A549 (cell line): Measurements from ENCODE around the gene CPXM1. TPM values are rescaled to one million over a fixed set of nuclear protein-coding genes. Genes with fewer than 3 reads are reported as not detected.

Experiments used
- ATAC-seq, 2 experiments: fragments of 200-7000 bp in 1 of 2; fragments of >200 bp in 1 of 2; cut with Nextera tagmentation in 1 of 2; cut with Tn5 transposase in 1 of 2; 3 replicates each; pipeline versions ENCODE4 v1.8.0 to v1.9.1; 2018 to 2020; ENCODE audit warnings: mild to moderate bottlenecking in 1 of 2, moderate library complexity in 1 of 2
- CTCF ChIA-PET: fragments of 300-600 bp; sonication (Branson Sonifier 250); formaldehyde crosslinking; extraction: SDS; loops from one replicate; lab custom pipeline; 2021; ENCODE audit warnings: antibody characterized with exemption, inconsistent platforms; lab: Yijun Ruan, JAX
- POLR2A ChIA-PET: fragments of 350-600 bp; formaldehyde crosslinking; extraction: SDS; loops from one replicate; lab custom pipeline; 2021; ENCODE audit warnings: antibody characterized with exemption, inconsistent platforms; lab: Yijun Ruan, JAX
- DNase-seq, 2 experiments: peaks; one replicate each; pipeline versions ENCODE4 v3.0.0 to v3.0.0-alpha.2; 2011 to 2016; ENCODE audit warnings: low read depth in 1 of 2, low spot score in 1 of 2
- FAIRE-seq: peaks from 2 replicates; lab custom pipeline; 2011; peaks lifted over from hg19 to GRCh38; lab: Jason Lieb, UNC
- H3K27ac ChIP-seq, 2 experiments: fragments of >200 bp; sonication (Bioruptor Twin); formaldehyde crosslinking; 3 replicates each; pipeline ENCODE4 v1.5.1; 2016 to 2017
- H3K4me1 ChIP-seq: fragments of >200 bp; sonication (Bioruptor Twin); formaldehyde crosslinking; 3 replicates; pipeline ENCODE4 v1.6.1; 2016
- H3K4me2 ChIP-seq: fragments of >200 bp; sonication (Bioruptor Twin); formaldehyde crosslinking; 3 replicates; pipeline ENCODE4 v1.6.1; 2016
- H3K4me3 ChIP-seq: fragments of >200 bp; sonication (Bioruptor Twin); formaldehyde crosslinking; 3 replicates; pipeline ENCODE4 v1.5.1; 2016
- H3K9me3 ChIP-seq: fragments of >200 bp; sonication (Bioruptor Twin); formaldehyde crosslinking; 3 replicates; pipeline ENCODE4 v1.6.1; 2016
- CBX2 ChIP-seq: fragments of 200-600 bp; sonication (generic); IDR thresholded peaks from 2 replicates; pipeline ENCODE4 v1.6.1; 2016; ENCODE audit warnings: low read depth, mild to moderate bottlenecking, borderline replicate concordance
- EHMT2 ChIP-seq: fragments of 200-600 bp; sonication (generic); IDR thresholded peaks from 2 replicates; pipeline ENCODE4 v1.6.1; 2016; ENCODE audit warnings: antibody characterized with exemption, low read depth, mild to moderate bottlenecking, moderate library complexity
- FOSB ChIP-seq: fragments of 250-450 bp; sonication (Bioruptor Pico); IDR thresholded peaks from 2 replicates; pipeline ENCODE4 v1.5.0; 2020; ENCODE audit warnings: mild to moderate bottlenecking, moderate library complexity
- GATA3 ChIP-seq: IDR thresholded peaks from 2 replicates; pipeline ENCODE4 v1.6.1; 2012; ENCODE audit warnings: borderline replicate concordance
- HOXB5 ChIP-seq: fragments of 250-450 bp; sonication (Bioruptor Pico); IDR thresholded peaks from 2 replicates; pipeline ENCODE4 v1.5.0; 2020; ENCODE audit warnings: mild to moderate bottlenecking, moderate library complexity
- JUNB ChIP-seq: fragments of >200 bp; sonication (Bioruptor Twin); formaldehyde crosslinking; IDR thresholded peaks from 2 replicates; pipeline ENCODE4 v1.6.1; 2016
- KDM5A ChIP-seq: fragments of 200-600 bp; sonication (generic); IDR thresholded peaks from 2 replicates; pipeline ENCODE4 v1.6.1; 2016; ENCODE audit warnings: antibody characterized with exemption, mild to moderate bottlenecking
- MAFK ChIP-seq: fragments of 450-650 bp; IDR thresholded peaks from 2 replicates; pipeline ENCODE4 v1.6.1; 2014; ENCODE audit not compliant: partially characterized antibody
- MAX ChIP-seq: IDR thresholded peaks from 2 replicates; pipeline ENCODE4 v1.6.1; 2012
- MAZ ChIP-seq: fragments of 150-350 bp; IDR thresholded peaks from 2 replicates; pipeline ENCODE4 v1.6.1; 2014; ENCODE audit warnings: antibody characterized with exemption, low read depth, low read length, borderline replicate concordance
- NFE2L2 ChIP-seq: fragments of 150-350 bp; conservative IDR thresholded peaks from 2 replicates; pipeline ENCODE4 v1.6.1; 2014; ENCODE audit warnings: low read length
- NPAS2 ChIP-seq: fragments of 250-450 bp; sonication (Bioruptor Pico); IDR thresholded peaks from 2 replicates; pipeline ENCODE4 v1.8.0; 2022; ENCODE audit warnings: mild to moderate bottlenecking, moderate library complexity, borderline replicate concordance
- RAD21 ChIP-seq, 2 experiments: fragments of >200 bp in 1 of 2; sonication (Bioruptor Twin) in 1 of 2; formaldehyde crosslinking in 1 of 2; IDR thresholded peaks in 1 of 2; conservative IDR thresholded peaks in 1 of 2; 2 replicates in 1 of 2; 3 replicates in 1 of 2; pipeline ENCODE4 v1.6.1; 2012 to 2018; ENCODE audit warnings: inconsistent platforms in 1 of 2
- REST ChIP-seq: fragments of 200-600 bp; sonication (generic); IDR thresholded peaks from 2 replicates; pipeline ENCODE4 v1.6.1; 2016; ENCODE audit warnings: antibody characterized with exemption, mild to moderate bottlenecking, moderate library complexity
- SMC3 ChIP-seq: fragments of >200 bp; sonication (Bioruptor Twin); formaldehyde crosslinking; IDR thresholded peaks from 3 replicates; pipeline ENCODE4 v1.6.1; 2018; ENCODE audit warnings: inconsistent platforms
- SREBF2 ChIP-seq: fragments of 450-650 bp; IDR thresholded peaks from 2 replicates; pipeline ENCODE4 v1.6.1; 2014; ENCODE audit warnings: mild to moderate bottlenecking, moderate library complexity
- TP53 ChIP-seq: fragments of 250-450 bp; sonication (Bioruptor Pico); IDR thresholded peaks from 2 replicates; pipeline ENCODE4 v1.5.0; 2021; ENCODE audit warnings: mild to moderate bottlenecking, moderate library complexity
- WGBS: methylation state at CpG from one replicate; pipeline ENCODE4 v1.1.6; 2017; ENCODE audit errors: missing lambda C conversion rate; 5-methylcytosine and 5-hydroxymethylcytosine counted together
- polyA plus RNA-seq, 4 experiments: library from polyadenylated mRNA; depleted of rRNA in 3 of 4; stranded (reverse); fragments of >200 nt; fragmentation: RNase III in 1 of 4; extraction: RNeasy Plus Mini Kit Qiagen cat#74134 plus additional on column Dnase treatment in 1 of 4; gene quantifications; 2 replicates in 3 of 4; 3 replicates in 1 of 4; pipeline ENCODE4 v1.2.3, GENCODE V29; 2011 to 2017
- TF ChIP-seq, protein P1 (sequence below): fragments of 250-450 bp; sonication (Bioruptor Pico); IDR thresholded peaks from 2 replicates; pipeline ENCODE4 v1.5.0; 2021; ENCODE audit warnings: mild to moderate bottlenecking, moderate library complexity, borderline replicate concordance
- TF ChIP-seq, protein P2 (sequence below): IDR thresholded peaks from 2 replicates; pipeline ENCODE4 v1.6.1; 2012
- TF ChIP-seq, protein P3 (sequence below): fragments of >200 bp; sonication (Bioruptor Twin); formaldehyde crosslinking; IDR thresholded peaks from 2 replicates; pipeline ENCODE4 v1.6.1; 2016

Gene CPXM1
- polyA plus RNA-seq, 2 of the 4 experiments (the other 2 are of a cell fraction) = not detected

GRCh38 chr20:2816583-2817340 lies 16.3 kb upstream of the CPXM1 start:
- DNase-seq (no peak), ATAC-seq (peak in 1 of 2 experiments; percentile 55; a peak in 3 of 6 replicates), FAIRE-seq (no peak)
- TF ChIP-seq SMC3 (no peak), FOSB (no peak), RAD21 (conservative IDR thresholded peaks at IDR 0.05 in 1 of 2, IDR thresholded peaks at IDR 0.05 in 1 of 2) (peak in 1 of 2 experiments; percentile 22; a peak in 1 of 5 replicates), NFE2L2 (no peak)
- no peak overlapping the region for H3K4me3 ChIP-seq
- ChIA-PET POLR2A (no interaction called here), CTCF (interaction anchor here (0.5 to 2.0 kb wide), 3 partner anchors 17 to 143 kb away, joined by 3 to 5 read pairs (median 3); no protein-coding TSS in a partner anchor)
- no peak overlapping the region for H3K4me2 ChIP-seq
- peaks cover 15% of the 10 kb centered on the region for H3K9me3 ChIP-seq
- H3K4me1 ChIP-seq = peaks cover 20% of the 10 kb centered on the region
- H3K27ac ChIP-seq = peak overlapping the region in 1 of 2 experiments; percentile 71; a peak in 1 of 6 replicates
- 63% methylated on average over 12 of the region's 20 CpGs for WGBS

- peaks cover 20% of the 10 kb centered on the region for H3K4me1 ChIP-seq
- H3K27ac ChIP-seq = peak within 1 kb of the TSS; percentile 27 to 71; a peak in 5 of 6 replicates
- 68% methylated on average over 9 of the region's 10 CpGs for WGBS
- H3K9me3 ChIP-seq = peaks cover 22% of the 10 kb centered on the region
- DNase-seq (no peak), FAIRE-seq (no peak), ATAC-seq (peak in 1 of 2 experiments; percentile 5; a peak in 1 of 6 replicates)
- CTCF ChIA-PET = interaction anchor here (2.0 kb wide), 1 partner anchor 23 kb away, joined by 5 read pairs; no protein-coding TSS in a partner anchor
- no peak for TF ChIP-seq MAX
- no peak for TF ChIP-seq MAFK
- TF ChIP-seq, protein P1, sequence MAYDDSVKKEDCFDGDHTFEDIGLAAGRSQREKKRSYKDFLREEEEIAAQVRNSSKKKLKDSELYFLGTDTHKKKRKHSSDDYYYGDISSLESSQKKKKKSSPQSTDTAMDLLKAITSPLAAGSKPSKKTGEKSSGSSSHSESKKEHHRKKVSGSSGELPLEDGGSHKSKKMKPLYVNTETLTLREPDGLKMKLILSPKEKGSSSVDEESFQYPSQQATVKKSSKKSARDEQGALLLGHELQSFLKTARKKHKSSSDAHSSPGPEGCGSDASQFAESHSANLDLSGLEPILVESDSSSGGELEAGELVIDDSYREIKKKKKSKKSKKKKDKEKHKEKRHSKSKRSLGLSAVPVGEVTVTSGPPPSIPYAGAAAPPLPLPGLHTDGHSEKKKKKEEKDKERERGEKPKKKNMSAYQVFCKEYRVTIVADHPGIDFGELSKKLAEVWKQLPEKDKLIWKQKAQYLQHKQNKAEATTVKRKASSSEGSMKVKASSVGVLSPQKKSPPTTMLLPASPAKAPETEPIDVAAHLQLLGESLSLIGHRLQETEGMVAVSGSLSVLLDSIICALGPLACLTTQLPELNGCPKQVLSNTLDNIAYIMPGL = no peak
- no peak for TF ChIP-seq SREBF2
- TF ChIP-seq CBX2 = no peak
- no peak for TF ChIP-seq NPAS2 (CRISPR knock-in tag)
- no peak for TF ChIP-seq REST
- no peak for TF ChIP-seq MAZ
- no peak within 1 kb of the TSS for H3K4me3 ChIP-seq
- POLR2A ChIA-PET = no interaction called here
- H3K4me2 ChIP-seq = peak within 1 kb of the TSS; percentile 66
Measured at GRCh38 chr20:2816030-2816582, 15.7 kb upstream of the CPXM1 start, which contains the start of gene TMEM239. Gene TMEM239 (plus strand): TSS chr20:2816364. CDS start chr20:2816555, 191 bp downstream.

DNA sequence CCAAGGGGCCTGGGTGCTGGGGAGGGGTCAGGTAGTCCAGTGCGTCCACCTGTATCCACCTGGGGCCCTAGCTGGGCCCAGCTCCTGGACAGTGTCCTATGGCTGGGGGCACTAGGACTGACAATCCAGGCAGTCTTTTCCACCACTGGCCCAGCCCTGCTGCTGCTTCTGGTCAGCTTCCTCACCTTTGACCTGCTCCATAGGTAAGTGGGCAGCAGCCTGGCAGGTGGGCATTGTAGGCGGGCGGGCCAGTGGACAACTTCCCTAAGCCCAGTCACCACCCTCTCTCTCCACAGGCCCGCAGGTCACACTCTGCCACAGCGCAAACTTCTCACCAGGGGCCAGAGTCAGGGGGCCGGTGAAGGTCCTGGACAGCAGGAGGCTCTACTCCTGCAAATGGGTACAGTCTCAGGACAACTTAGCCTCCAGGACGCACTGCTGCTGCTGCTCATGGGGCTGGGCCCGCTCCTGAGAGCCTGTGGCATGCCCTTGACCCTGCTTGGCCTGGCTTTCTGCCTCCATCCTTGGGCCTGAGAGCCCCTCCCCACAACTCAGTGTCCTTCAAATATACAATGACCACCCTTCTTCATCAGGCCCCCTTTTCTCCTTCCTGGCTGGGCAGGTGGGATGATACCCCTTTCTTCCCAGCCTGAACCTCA lies 14.9 kb upstream of the CPXM1 start:
- peak overlapping the region; percentile 66 for H3K4me2 ChIP-seq
- 88% methylated on average over 8 of the region's 8 CpGs for WGBS
- ChIA-PET CTCF (interaction anchor here (1.0 to 1.6 kb wide), 7 partner anchors 11 to 59 kb away, joined by 3 to 6 read pairs (median 3); no protein-coding TSS in a partner anchor), POLR2A (interaction anchor here (0.5 kb wide), 1 partner anchor 15 kb away, joined by 3 read pairs; no protein-coding TSS in a partner anchor)
- TF ChIP-seq, protein P2, sequence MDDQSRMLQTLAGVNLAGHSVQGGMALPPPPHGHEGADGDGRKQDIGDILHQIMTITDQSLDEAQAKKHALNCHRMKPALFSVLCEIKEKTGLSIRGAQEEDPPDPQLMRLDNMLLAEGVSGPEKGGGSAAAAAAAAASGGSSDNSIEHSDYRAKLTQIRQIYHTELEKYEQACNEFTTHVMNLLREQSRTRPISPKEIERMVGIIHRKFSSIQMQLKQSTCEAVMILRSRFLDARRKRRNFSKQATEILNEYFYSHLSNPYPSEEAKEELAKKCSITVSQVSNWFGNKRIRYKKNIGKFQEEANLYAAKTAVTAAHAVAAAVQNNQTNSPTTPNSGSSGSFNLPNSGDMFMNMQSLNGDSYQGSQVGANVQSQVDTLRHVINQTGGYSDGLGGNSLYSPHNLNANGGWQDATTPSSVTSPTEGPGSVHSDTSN = no peak
- TF ChIP-seq, protein P3, sequence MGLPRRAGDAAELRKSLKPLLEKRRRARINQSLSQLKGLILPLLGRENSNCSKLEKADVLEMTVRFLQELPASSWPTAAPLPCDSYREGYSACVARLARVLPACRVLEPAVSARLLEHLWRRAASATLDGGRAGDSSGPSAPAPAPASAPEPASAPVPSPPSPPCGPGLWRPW = no peak
- TF ChIP-seq MAZ (no peak), EHMT2 (no peak), TP53 (CRISPR knock-in tag) (no peak), GATA3 (no peak), HOXB5 (CRISPR knock-in tag) (no peak), KDM5A (no peak), JUNB (no peak)
- TF ChIP-seq, all 56 proteins: peak for 0
- Histone ChIP-seq H3K4me3 (no peak overlapping the region), H3K27ac (peak overlapping the region; percentile 27 to 71; a peak in 5 of 6 replicates), H3K4me1 (peaks cover 20% of the 10 kb centered on the region), H3K9me3 (peaks cover 24% of the 10 kb centered on the region)
- ATAC-seq (peak in 1 of 2 experiments; percentile 17; a peak in 3 of 6 replicates), DNase-seq (no peak), FAIRE-seq (no peak)
